SU-DHL-6 (cell line): ENCODE results near the gene CXXC5.

Experiments used
- H2AFZ ChIP-seq: fragments of 200-600 bp; sonication (generic); 2 replicates; pipeline ENCODE4 v1.6.1; 2014; ENCODE audit warnings: low read depth, mild to moderate bottlenecking, moderate library complexity, mixed read lengths, antibody characterized with exemption, low read length; ENCODE audit not compliant: severe bottlenecking
- H3F3A ChIP-seq: fragments of 200-600 bp; shearing (Covaris generic); 2 replicates; pipeline ENCODE4 v1.6.0; 2016; ENCODE audit warnings: antibody characterized with exemption, mild to moderate bottlenecking; ENCODE audit not compliant: insufficient read depth
- H3K27ac ChIP-seq: fragments of 200-600 bp; sonication (generic); 2 replicates; pipeline ENCODE4 v1.5.1; 2016; ENCODE audit warnings: low read depth, mild to moderate bottlenecking, low read length, moderate library complexity, mixed read lengths
- H3K27me3 ChIP-seq: fragments of 200-600 bp; sonication (generic), shearing (Covaris generic); 2 replicates; pipeline ENCODE4 v1.6.0; 2014; ENCODE audit warnings: mild to moderate bottlenecking, low read length
- H3K36me3 ChIP-seq: fragments of 200-600 bp; sonication (generic); 2 replicates; pipeline ENCODE4 v1.6.1; 2014; ENCODE audit warnings: mild to moderate bottlenecking, low read length, mixed read lengths
- H3K4me2 ChIP-seq: fragments of 300-600, 200-600 bp; shearing (Covaris generic), sonication (generic); 2 replicates; pipeline ENCODE4 v1.6.0; 2014; ENCODE audit warnings: low read length, low read depth, mild to moderate bottlenecking; ENCODE audit not compliant: poor library complexity, severe bottlenecking
- H3K4me3 ChIP-seq: fragments of 200-600 bp; sonication (generic); 2 replicates; pipeline ENCODE4 v1.5.1; 2014; ENCODE audit warnings: antibody characterized with exemption, low read length, mild to moderate bottlenecking, mixed read lengths; ENCODE audit not compliant: insufficient read depth, poor library complexity, severe bottlenecking
- H3K79me2 ChIP-seq: fragments of 200-600 bp; sonication (generic); 2 replicates; pipeline ENCODE4 v1.6.1; 2014; ENCODE audit warnings: mild to moderate bottlenecking, low read length, moderate library complexity; ENCODE audit not compliant: insufficient read depth
- H3K9ac ChIP-seq: fragments of 200-600 bp; sonication (generic); 2 replicates; pipeline ENCODE4 v1.7.0; 2014; ENCODE audit warnings: mild to moderate bottlenecking, low read length
- H3K9me2 ChIP-seq: fragments of 200-600 bp; sonication (generic); replicated peaks from 2 replicates; pipeline ENCODE4 v1.6.1; 2014; ENCODE audit warnings: low read length; ENCODE audit not compliant: insufficient read depth
- H3K9me3 ChIP-seq: fragments of 200-600 bp; sonication (generic); 2 replicates; pipeline ENCODE4 v1.6.1; 2014; ENCODE audit warnings: low read length, mixed read lengths; ENCODE audit not compliant: insufficient read depth
- H4K20me1 ChIP-seq: fragments of 200-600 bp; sonication (generic); 2 replicates; pipeline ENCODE4 v1.6.1; 2014; ENCODE audit warnings: low read depth, mild to moderate bottlenecking, antibody characterized with exemption, low read length, moderate library complexity, mixed read lengths
- EZH2phosphoT487 ChIP-seq: fragments of 200-600 bp; sonication (generic), shearing (Covaris generic); conservative IDR thresholded peaks from 2 replicates; pipeline ENCODE4 v1.6.1; 2018; ENCODE audit warnings: mild to moderate bottlenecking, antibody characterized with exemption, low read length, moderate library complexity, mixed read lengths
- TF ChIP-seq, protein P1 (sequence below): fragments of 200-600 bp; sonication (generic); IDR thresholded peaks from one replicate; pipeline ENCODE4 v1.5.1; 2017; ENCODE audit warnings: antibody characterized with exemption, mild to moderate bottlenecking, low read length, moderate library complexity; ENCODE audit not compliant: insufficient read depth, poor library complexity, severe bottlenecking

The CXXC5 gene

DNA sequence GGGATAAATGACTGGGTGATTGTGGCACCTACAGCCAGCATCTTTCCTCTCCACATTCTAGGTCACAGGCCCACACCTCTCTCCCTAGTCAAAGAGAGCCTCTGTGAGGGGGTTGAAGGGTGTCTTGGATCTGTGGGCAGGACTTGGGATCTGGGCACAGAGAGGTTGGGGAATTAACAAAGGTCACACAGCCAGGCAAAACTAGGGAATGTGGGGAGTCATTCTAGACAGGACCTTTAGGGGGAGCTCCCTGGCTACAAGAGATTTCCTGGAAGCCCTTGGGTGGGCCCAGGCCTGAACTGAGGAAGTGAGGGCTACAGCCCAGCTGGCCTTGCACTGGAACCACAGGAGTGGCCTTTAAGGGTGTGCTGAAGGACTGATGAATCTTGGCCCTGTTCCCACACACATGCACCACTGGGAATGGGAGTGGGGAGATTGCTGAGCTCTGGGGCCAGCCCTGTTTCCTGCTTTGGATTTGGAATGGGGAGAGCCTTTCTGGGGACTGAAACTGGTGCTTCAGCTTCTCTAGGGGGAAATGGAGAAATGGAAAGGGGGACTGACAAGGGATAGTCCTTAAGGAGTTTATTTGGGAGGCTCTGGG, 12.4 kb upstream of the CXXC5 start:
- no peaks in the 10 kb centered on the region for H4K20me1 ChIP-seq
- no peaks in the 10 kb centered on the region for H3K79me2 ChIP-seq
- H3K4me3 ChIP-seq, result peak overlapping the region; percentile 32
- TF ChIP-seq EZH2phosphoT487, result no peak
- TF ChIP-seq, protein P1, sequence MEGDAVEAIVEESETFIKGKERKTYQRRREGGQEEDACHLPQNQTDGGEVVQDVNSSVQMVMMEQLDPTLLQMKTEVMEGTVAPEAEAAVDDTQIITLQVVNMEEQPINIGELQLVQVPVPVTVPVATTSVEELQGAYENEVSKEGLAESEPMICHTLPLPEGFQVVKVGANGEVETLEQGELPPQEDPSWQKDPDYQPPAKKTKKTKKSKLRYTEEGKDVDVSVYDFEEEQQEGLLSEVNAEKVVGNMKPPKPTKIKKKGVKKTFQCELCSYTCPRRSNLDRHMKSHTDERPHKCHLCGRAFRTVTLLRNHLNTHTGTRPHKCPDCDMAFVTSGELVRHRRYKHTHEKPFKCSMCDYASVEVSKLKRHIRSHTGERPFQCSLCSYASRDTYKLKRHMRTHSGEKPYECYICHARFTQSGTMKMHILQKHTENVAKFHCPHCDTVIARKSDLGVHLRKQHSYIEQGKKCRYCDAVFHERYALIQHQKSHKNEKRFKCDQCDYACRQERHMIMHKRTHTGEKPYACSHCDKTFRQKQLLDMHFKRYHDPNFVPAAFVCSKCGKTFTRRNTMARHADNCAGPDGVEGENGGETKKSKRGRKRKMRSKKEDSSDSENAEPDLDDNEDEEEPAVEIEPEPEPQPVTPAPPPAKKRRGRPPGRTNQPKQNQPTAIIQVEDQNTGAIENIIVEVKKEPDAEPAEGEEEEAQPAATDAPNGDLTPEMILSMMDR, result peak; percentile 51
- H2AFZ ChIP-seq, result no peak overlapping the region
- H3K36me3 ChIP-seq, result no peaks in the 10 kb centered on the region
- peak overlapping the region; percentile 98 for H3K27ac ChIP-seq
- H3K27me3 ChIP-seq, result no peaks in the 10 kb centered on the region
- no peaks in the 10 kb centered on the region for H3K9me3 ChIP-seq
- peaks cover 48% of the 10 kb centered on the region for H3F3A ChIP-seq
- H3K9me2 ChIP-seq, result no peaks in the 10 kb centered on the region
- peak overlapping the region; percentile 80 for H3K4me2 ChIP-seq
- H3K9ac ChIP-seq, result peak overlapping the region; percentile 52

DNA sequence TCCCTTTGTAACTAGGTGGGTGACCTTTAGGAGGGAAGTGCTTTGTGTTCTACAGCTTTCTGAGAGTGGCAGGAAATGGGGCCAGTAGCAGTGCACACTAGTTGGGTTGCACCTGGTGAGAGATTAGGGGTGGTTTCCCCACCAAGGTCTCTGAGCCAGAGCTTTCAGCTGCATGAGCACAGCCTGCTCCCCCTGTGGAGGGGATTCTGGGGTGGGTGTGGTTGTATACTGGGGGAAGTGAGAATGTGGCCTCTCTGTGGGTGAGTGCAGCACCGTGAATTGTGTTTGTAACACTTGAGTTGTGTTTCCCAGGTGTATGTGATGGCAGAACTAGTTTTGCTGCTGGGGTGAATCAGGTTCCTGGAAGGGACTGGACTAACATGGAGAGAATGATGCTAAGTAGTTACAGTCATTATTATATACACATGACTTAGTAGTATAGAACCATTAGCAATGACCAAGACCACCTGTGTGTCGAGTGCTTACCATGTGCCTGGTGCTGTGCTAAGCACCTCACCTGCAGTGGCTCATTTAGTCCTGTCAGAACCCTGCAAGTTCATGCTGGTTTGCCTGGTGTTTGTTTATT, 11.8 kb upstream of the CXXC5 start:
- peaks cover 46% of the 10 kb centered on the region for H3F3A ChIP-seq
- peak overlapping the region; percentile 55 for H3K9ac ChIP-seq
- no peaks in the 10 kb centered on the region for H3K27me3 ChIP-seq
- TF ChIP-seq, protein P1, result no peak
- TF ChIP-seq EZH2phosphoT487, result no peak
- H3K36me3 ChIP-seq, result no peaks in the 10 kb centered on the region
- H2AFZ ChIP-seq, result no peak overlapping the region
- no peaks in the 10 kb centered on the region for H3K79me2 ChIP-seq
- peak overlapping the region; percentile 43 for H3K4me3 ChIP-seq
- H3K27ac ChIP-seq, result peak overlapping the region; percentile 98
- peak overlapping the region; percentile 80 for H3K4me2 ChIP-seq
- no peaks in the 10 kb centered on the region for H4K20me1 ChIP-seq
- no peaks in the 10 kb centered on the region for H3K9me2 ChIP-seq
- H3K9me3 ChIP-seq, result no peaks in the 10 kb centered on the region

DNA sequence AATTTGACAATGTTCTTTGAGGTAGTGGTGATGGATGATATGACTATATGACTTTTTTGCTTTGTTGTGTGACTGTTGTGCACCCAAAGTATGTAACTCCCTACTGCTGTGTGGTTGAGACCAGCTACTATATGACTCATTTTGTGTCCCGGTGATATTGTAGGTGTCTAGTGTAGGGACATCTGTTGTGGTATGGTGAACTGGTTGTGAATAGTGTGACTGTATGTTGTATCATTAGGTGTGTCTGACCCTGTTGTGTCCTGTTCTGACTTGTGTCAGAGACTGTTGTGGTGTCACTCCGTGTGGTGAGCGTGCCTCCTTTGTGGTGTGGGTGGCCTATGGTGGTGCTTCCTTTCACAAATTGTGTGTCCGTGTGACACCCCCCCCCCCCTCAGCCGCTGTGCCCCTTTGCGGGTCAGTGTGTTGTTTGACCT, 11.2 kb upstream of the CXXC5 start:
- Histone ChIP-seq H2AFZ (no peak overlapping the region), H4K20me1 (no peaks in the 10 kb centered on the region), H3K36me3 (no peaks in the 10 kb centered on the region), H3K9me2 (no peaks in the 10 kb centered on the region), H3K4me2 (peak overlapping the region; percentile 80), H3K9me3 (no peaks in the 10 kb centered on the region), H3K27me3 (no peaks in the 10 kb centered on the region), H3K4me3 (peak overlapping the region; percentile 43), H3K9ac (peak overlapping the region; percentile 55), H3F3A (peaks cover 39% of the 10 kb centered on the region), H3K27ac (peak overlapping the region; percentile 98), H3K79me2 (no peaks in the 10 kb centered on the region)
- TF ChIP-seq EZH2phosphoT487, result no peak
- TF ChIP-seq, protein P1, result no peak
